Neural cell (in vitro differentiated cells): ENCODE data around the gene IL23A.

Experiments used
- EP300 ChIP-seq: fragments of 450-650 bp; conservative IDR thresholded peaks from 2 replicates; pipeline ENCODE4 v1.6.1; 2014; ENCODE audit warnings: antibody characterized with exemption, mild to moderate bottlenecking, moderate library complexity; ENCODE audit not compliant: poor library complexity, severe bottlenecking
- EZH2 ChIP-seq: fragments of 200-600, 300-800 bp; shearing (Covaris generic), sonication (generic); IDR thresholded peaks from 2 replicates; pipeline ENCODE4 v1.6.1; 2014; ENCODE audit warnings: antibody characterized with exemption, low read length, borderline replicate concordance, mild to moderate bottlenecking; ENCODE audit not compliant: insufficient read depth, poor library complexity, severe bottlenecking
- POLR2AphosphoS5 ChIP-seq: IDR thresholded peaks from 2 replicates; pipeline ENCODE4 v1.6.1; 2012
- RAD21 ChIP-seq: fragments of 450-650 bp; conservative IDR thresholded peaks from 2 replicates; pipeline ENCODE4 v1.6.1; 2014; ENCODE audit warnings: antibody characterized with exemption, mild to moderate bottlenecking, moderate library complexity
- SMC3 ChIP-seq: fragments of 450-650 bp; conservative IDR thresholded peaks from 2 replicates; pipeline ENCODE4 v1.6.1; 2014; ENCODE audit warnings: antibody characterized with exemption, mild to moderate bottlenecking, moderate library complexity; ENCODE audit not compliant: poor library complexity
- TF ChIP-seq, protein P1 (sequence below): fragments of 450-650 bp; IDR thresholded peaks from 2 replicates; pipeline ENCODE4 v1.5.1; 2014; ENCODE audit warnings: antibody characterized with exemption, mild to moderate bottlenecking, moderate library complexity; ENCODE audit not compliant: poor library complexity, severe bottlenecking
- TF ChIP-seq, protein P2 (sequence below): IDR thresholded peaks from 2 replicates; pipeline ENCODE4 v1.6.1; 2012; ENCODE audit warnings: borderline replicate concordance

DNA sequence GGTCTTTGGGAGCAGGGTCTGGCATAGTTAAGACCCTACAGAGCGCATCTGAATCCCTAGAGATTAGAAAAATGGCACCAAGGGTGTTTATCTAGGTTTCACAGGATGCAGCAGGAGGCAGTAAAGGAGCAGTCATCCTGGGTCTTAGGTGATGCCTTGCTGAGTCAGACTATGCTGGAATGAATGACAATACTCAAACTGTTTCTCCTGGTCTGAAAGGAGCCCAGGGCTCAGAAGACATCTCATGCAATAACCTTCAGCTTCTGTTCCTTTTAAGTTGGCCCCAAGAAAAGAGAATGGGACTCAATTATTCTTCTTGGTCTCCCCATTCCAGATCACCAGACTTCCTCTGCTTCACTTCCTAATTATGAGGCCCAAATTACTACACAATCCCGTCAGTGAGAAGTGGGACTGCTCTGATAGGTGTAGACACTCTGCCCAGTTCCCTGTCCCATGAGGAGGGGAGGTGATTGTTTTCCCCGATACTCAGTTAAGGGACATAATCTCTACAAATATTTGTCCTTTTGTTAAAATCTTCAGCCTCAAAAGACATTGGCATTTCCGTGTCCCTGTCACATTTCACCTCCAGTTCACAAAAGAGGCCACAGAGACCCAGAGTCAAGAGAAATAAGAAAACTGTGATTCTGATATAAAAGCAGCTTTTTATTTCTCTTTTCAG lies 38.8 kb downstream of the IL23A start:
- TF ChIP-seq, protein P1, sequence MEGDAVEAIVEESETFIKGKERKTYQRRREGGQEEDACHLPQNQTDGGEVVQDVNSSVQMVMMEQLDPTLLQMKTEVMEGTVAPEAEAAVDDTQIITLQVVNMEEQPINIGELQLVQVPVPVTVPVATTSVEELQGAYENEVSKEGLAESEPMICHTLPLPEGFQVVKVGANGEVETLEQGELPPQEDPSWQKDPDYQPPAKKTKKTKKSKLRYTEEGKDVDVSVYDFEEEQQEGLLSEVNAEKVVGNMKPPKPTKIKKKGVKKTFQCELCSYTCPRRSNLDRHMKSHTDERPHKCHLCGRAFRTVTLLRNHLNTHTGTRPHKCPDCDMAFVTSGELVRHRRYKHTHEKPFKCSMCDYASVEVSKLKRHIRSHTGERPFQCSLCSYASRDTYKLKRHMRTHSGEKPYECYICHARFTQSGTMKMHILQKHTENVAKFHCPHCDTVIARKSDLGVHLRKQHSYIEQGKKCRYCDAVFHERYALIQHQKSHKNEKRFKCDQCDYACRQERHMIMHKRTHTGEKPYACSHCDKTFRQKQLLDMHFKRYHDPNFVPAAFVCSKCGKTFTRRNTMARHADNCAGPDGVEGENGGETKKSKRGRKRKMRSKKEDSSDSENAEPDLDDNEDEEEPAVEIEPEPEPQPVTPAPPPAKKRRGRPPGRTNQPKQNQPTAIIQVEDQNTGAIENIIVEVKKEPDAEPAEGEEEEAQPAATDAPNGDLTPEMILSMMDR = no peak
- no peak for TF ChIP-seq POLR2AphosphoS5
- TF ChIP-seq, protein P2, sequence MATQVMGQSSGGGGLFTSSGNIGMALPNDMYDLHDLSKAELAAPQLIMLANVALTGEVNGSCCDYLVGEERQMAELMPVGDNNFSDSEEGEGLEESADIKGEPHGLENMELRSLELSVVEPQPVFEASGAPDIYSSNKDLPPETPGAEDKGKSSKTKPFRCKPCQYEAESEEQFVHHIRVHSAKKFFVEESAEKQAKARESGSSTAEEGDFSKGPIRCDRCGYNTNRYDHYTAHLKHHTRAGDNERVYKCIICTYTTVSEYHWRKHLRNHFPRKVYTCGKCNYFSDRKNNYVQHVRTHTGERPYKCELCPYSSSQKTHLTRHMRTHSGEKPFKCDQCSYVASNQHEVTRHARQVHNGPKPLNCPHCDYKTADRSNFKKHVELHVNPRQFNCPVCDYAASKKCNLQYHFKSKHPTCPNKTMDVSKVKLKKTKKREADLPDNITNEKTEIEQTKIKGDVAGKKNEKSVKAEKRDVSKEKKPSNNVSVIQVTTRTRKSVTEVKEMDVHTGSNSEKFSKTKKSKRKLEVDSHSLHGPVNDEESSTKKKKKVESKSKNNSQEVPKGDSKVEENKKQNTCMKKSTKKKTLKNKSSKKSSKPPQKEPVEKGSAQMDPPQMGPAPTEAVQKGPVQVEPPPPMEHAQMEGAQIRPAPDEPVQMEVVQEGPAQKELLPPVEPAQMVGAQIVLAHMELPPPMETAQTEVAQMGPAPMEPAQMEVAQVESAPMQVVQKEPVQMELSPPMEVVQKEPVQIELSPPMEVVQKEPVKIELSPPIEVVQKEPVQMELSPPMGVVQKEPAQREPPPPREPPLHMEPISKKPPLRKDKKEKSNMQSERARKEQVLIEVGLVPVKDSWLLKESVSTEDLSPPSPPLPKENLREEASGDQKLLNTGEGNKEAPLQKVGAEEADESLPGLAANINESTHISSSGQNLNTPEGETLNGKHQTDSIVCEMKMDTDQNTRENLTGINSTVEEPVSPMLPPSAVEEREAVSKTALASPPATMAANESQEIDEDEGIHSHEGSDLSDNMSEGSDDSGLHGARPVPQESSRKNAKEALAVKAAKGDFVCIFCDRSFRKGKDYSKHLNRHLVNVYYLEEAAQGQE = no peak
- TF ChIP-seq SMC3 = no peak
- no peak for TF ChIP-seq RAD21
- no peak for TF ChIP-seq EZH2
- no peak for TF ChIP-seq EP300
